ENCODE results near the gene ZAR1L. TPM values are rescaled to one million over a fixed set of nuclear protein-coding genes. Genes with fewer than 3 reads are reported as not detected.

The ZAR1L gene
- total RNA-seq, 4 donors from 2014 or later = not detected

DNA sequence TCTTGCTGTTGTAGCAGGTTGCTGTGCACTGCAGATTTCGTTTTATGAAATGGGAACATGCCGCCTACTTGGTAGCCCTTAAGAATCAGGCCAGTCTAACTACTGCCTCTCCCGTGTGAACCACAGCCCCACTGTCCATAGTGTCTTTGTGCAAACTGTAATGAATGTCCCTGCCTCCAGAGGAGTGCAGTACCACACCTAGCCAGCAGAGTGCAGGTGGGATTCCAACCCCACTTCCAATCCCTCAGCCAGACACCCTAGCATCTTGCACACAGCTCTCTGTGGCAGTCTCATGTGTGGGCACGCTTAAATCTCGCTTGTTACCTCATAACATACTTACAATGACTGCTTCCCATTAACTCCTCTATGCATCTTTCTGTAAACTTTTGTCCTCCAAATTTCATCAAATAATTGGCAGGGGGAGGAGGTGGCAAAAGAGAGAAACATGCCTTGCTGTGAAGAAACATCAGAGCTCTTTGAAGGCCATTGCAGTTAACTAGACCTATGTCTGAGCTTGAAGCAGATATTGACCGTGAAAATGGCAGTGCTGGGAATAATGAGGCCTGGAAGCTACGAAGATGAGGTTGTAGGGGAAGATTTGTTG, 47.2 kb downstream of the ZAR1L start:
- peak; percentile 28 to 71 (median 58) for DNase-seq
- Histone ChIP-seq H3K9me3 (no peaks in the 10 kb centered on the region), H3K36me3 (no peaks in the 10 kb centered on the region)

DNA sequence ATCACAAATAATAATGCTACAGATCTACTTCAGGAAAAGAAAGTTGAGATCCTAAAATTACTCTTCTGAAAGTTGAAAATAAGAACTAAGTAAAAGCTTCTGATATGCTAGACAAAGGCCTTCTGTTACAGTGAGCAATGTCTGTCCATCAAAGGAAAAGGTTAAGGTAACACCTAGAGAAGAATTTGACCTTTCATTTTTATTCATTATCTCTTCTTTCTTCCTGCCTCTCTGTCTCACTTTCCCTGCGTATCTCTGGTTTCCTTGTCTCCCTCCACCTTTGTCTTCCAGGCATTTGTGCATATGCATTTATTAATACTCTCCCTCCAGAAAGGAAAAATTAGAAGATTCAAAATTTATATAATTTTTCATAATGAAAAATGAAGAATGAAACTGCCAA, 49.0 kb downstream of the ZAR1L start:
- H3K27me3 ChIP-seq = no peaks in the 10 kb centered on the region
- TF ChIP-seq, protein P1, sequence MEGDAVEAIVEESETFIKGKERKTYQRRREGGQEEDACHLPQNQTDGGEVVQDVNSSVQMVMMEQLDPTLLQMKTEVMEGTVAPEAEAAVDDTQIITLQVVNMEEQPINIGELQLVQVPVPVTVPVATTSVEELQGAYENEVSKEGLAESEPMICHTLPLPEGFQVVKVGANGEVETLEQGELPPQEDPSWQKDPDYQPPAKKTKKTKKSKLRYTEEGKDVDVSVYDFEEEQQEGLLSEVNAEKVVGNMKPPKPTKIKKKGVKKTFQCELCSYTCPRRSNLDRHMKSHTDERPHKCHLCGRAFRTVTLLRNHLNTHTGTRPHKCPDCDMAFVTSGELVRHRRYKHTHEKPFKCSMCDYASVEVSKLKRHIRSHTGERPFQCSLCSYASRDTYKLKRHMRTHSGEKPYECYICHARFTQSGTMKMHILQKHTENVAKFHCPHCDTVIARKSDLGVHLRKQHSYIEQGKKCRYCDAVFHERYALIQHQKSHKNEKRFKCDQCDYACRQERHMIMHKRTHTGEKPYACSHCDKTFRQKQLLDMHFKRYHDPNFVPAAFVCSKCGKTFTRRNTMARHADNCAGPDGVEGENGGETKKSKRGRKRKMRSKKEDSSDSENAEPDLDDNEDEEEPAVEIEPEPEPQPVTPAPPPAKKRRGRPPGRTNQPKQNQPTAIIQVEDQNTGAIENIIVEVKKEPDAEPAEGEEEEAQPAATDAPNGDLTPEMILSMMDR (IDR thresholded peaks at IDR 0.05) = no peak
- TF ChIP-seq POLR2A (IDR thresholded peaks at IDR 0.05) = no peak
- H3K27ac ChIP-seq = no peak overlapping the region
- H3K4me1 ChIP-seq = no peaks in the 10 kb centered on the region
- no peaks in the 10 kb centered on the region for H3K36me3 ChIP-seq
- H3K9me3 ChIP-seq = no peaks in the 10 kb centered on the region
- no peak overlapping the region for H3K4me3 ChIP-seq
- no peak for DNase-seq

More for the DNA sequence above, 47.2 kb downstream of the ZAR1L start:
- TF ChIP-seq, protein P1 (IDR thresholded peaks at IDR 0.05) = peak; percentile 30 to 68 (median 56)
- TF ChIP-seq POLR2A (IDR thresholded peaks at IDR 0.05) = no peak
- H3K27ac ChIP-seq = no peak overlapping the region
- H3K27me3 ChIP-seq = no peaks in the 10 kb centered on the region
- no peak overlapping the region for H3K4me3 ChIP-seq
- H3K4me1 ChIP-seq = no peaks in the 10 kb centered on the region

DNA sequence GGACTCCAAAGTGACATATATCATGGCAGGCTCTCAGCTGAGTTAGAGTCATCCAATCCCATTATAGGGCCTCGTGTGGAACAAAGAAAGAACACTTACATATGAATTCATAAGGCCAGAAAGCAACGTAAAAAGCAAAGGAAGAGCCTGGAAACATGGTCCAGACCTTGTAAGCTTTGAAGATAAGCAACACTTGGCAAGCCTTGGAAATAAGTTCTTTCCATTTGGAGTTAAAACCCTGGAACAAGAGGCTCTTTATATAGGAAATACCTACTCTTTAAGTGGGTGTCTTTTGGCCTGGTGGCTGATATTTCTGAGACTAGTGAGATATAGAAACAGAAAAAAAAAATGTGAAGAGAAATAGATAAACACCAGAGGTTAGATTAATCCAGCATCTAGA, 49.4 kb downstream of the ZAR1L start:
- Histone ChIP-seq H3K4me1 (no peaks in the 10 kb centered on the region), H3K27ac (no peak overlapping the region), H3K9me3 (no peaks in the 10 kb centered on the region), H3K4me3 (no peak overlapping the region), H3K27me3 (no peaks in the 10 kb centered on the region), H3K36me3 (no peaks in the 10 kb centered on the region)
- TF ChIP-seq POLR2A (IDR thresholded peaks at IDR 0.05) = no peak
- TF ChIP-seq, protein P1 (IDR thresholded peaks at IDR 0.05) = no peak
- no peak for DNase-seq

DNA sequence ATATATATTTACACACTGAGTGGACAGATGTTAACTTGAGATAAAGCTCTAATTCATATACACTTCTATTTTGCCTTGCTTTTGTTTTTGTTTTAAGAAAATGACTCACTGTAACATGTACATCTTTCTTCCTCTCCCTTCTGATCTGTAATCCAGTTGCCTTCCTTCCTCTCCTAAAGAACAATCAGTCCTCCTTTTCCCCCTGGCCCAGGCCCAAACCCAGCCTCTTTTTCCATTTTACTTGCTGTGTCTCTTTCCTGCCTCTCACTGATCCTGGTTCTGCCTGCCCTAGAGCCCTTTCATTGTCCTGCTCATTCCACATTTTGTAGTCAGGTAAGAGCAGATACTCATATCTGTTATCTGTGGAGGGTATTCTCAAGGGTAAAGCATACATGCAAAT, 50.8 kb downstream of the ZAR1L start:
- TF ChIP-seq POLR2A (IDR thresholded peaks at IDR 0.05) = no peak
- TF ChIP-seq, protein P1 (IDR thresholded peaks at IDR 0.05) = no peak
- H3K4me1 ChIP-seq = no peaks in the 10 kb centered on the region
- H3K27me3 ChIP-seq = no peaks in the 10 kb centered on the region
- no peaks in the 10 kb centered on the region for H3K36me3 ChIP-seq
- no peak overlapping the region for H3K4me3 ChIP-seq
- no peaks in the 10 kb centered on the region for H3K9me3 ChIP-seq
- no peak for DNase-seq
- peak overlapping the region in 2 of 4 donors; percentile 14 to 40 for H3K27ac ChIP-seq

DNA sequence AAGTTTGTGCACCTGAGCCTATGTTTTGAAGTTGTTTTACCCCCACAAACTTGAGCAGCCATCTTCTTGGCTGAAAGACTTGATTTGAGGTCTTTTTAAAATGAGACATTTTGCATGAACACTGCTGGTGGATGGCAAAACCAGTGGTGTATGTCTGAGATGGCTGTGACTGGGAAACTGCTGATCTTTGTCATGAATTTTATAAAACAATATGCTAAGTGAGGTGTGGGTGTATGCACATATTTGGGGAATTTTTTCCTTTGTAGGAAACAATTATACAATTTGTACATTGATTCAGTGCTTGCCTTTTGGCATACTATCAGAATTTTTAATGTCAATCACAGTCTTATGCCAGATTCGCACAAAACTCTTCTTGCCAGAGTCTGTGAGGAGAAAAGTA, 52.5 kb downstream of the ZAR1L start:
- H3K9me3 ChIP-seq = no peaks in the 10 kb centered on the region
- no peak overlapping the region for H3K27ac ChIP-seq
- TF ChIP-seq, protein P1 (IDR thresholded peaks at IDR 0.05) = no peak
- no peak for TF ChIP-seq POLR2A (IDR thresholded peaks at IDR 0.05)
- no peak overlapping the region for H3K4me3 ChIP-seq
- H3K36me3 ChIP-seq = no peaks in the 10 kb centered on the region
- no peaks in the 10 kb centered on the region for H3K4me1 ChIP-seq
- no peaks in the 10 kb centered on the region for H3K27me3 ChIP-seq
- no peak for DNase-seq

DNA sequence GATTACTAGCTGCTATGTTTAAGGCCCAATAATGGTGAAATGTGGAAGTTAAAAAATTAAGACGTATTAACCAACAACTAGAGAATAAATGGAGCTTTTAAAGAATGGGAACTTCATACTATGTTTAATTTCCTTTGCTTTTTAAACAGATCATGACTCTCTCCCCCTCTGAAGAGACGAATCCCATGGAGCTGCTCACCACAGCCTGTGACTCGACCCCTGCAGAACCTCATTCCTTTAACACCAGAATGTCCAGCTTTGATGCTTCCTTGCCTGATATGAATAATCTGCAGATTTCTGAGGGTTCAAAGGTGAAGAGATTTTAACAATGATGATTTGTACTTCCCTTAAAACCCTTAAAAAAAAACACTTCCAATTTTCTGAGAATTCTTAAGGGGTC, 53.0 kb downstream of the ZAR1L start:
- peak overlapping the region in 1 of 4 donors; percentile 22 for H3K27ac ChIP-seq
- no peaks in the 10 kb centered on the region for H3K9me3 ChIP-seq
- no peaks in the 10 kb centered on the region for H3K27me3 ChIP-seq
- no peaks in the 10 kb centered on the region for H3K4me1 ChIP-seq
- no peak for DNase-seq
- TF ChIP-seq POLR2A (IDR thresholded peaks at IDR 0.05) = no peak
- H3K36me3 ChIP-seq = no peaks in the 10 kb centered on the region
- H3K4me3 ChIP-seq = no peak overlapping the region

Measured in Peyer's patch (tissue), 4 donors.